GM12891 (cell line): ENCODE measurements around the gene MEPCE.

Experiments
- DNase-seq: peaks from one replicate; pipeline ENCODE4 v3.0.0; 2011; ENCODE audit warnings: low spot score; ENCODE audit not compliant: insufficient read length
- FAIRE-seq: peaks from 2 replicates; lab custom pipeline; 2011; peaks lifted over from hg19 to GRCh38; lab: Jason Lieb, UNC
- PAX5 ChIP-seq: IDR thresholded peaks from 2 replicates; pipeline ENCODE4 v1.6.1; 2011; ENCODE audit warnings: low read length, moderate library complexity, mild to moderate bottlenecking; ENCODE audit not compliant: insufficient read depth, severe bottlenecking
- POLR2A ChIP-seq: IDR thresholded peaks from 2 replicates; pipeline ENCODE4 v1.6.1; 2011; ENCODE audit warnings: low read depth, low read length, control low read depth
- POLR2AphosphoS5 ChIP-seq: IDR thresholded peaks from 2 replicates; pipeline ENCODE4 v1.6.1; 2011; ENCODE audit warnings: low read depth, low read length, control low read depth
- POU2F2 ChIP-seq: IDR thresholded peaks from 2 replicates; pipeline ENCODE4 v1.6.1; 2011; ENCODE audit warnings: low read depth, mild to moderate bottlenecking, control low read depth, low read length, moderate library complexity
- SPI1 ChIP-seq: IDR thresholded peaks from 2 replicates; pipeline ENCODE4 v1.6.1; 2011; ENCODE audit warnings: low read depth, low read length, control low read depth
- TAF1 ChIP-seq: IDR thresholded peaks from 2 replicates; pipeline ENCODE4 v1.6.1; 2011; ENCODE audit warnings: low read depth, low read length, control low read depth

MEPCE gene

DNA sequence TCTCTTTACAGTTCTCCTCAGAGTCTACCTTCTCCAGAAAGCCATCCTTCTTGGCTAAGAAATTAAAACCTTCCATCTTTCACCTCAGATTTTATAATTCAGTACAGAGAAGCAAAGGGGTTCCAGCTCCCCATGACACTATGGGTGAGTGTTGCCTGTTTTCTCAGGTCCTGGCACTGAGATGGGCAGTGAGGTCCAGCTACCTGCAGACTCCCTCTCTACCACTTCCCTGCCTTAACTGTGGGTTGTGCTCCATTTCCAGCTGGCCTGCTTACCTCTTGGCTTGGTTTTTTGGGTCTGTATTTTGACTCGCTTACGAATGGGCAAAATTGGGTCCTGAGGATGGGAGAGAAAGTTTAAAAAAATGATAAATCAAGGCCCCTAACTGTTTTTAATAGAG lies 27.4 kb upstream of the MEPCE start:
- FAIRE-seq (no peak), DNase-seq (no peak)
- no peak for TF ChIP-seq TAF1
- no peak for TF ChIP-seq SPI1
- TF ChIP-seq POLR2AphosphoS5, result no peak
- no peak for TF ChIP-seq PAX5
- TF ChIP-seq POLR2A, result no peak
- no peak for TF ChIP-seq POU2F2

DNA sequence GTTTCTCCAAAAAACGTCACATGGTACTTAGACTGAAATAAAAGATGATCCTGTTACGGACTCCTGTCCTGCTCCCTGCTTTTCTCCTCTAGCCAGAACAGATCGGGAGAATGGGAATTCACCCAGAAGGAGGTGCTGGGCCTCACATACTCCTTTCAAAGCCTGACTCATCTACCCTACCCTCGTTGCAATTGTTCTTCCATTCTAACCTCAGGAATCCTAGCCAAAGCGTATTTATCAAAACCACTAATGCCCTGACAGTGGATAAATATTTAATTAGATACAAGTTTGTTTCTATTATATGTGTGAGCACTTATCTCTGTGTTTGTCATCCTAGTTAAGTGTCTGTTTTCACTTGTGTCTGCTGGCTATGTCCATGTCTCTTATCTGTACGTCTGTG lies 22.9 kb upstream of the MEPCE start:
- DNase-seq (no peak), FAIRE-seq (no peak)
- TF ChIP-seq POLR2A (no peak), POLR2AphosphoS5 (no peak), SPI1 (no peak), TAF1 (no peak), POU2F2 (no peak), PAX5 (no peak)

DNA sequence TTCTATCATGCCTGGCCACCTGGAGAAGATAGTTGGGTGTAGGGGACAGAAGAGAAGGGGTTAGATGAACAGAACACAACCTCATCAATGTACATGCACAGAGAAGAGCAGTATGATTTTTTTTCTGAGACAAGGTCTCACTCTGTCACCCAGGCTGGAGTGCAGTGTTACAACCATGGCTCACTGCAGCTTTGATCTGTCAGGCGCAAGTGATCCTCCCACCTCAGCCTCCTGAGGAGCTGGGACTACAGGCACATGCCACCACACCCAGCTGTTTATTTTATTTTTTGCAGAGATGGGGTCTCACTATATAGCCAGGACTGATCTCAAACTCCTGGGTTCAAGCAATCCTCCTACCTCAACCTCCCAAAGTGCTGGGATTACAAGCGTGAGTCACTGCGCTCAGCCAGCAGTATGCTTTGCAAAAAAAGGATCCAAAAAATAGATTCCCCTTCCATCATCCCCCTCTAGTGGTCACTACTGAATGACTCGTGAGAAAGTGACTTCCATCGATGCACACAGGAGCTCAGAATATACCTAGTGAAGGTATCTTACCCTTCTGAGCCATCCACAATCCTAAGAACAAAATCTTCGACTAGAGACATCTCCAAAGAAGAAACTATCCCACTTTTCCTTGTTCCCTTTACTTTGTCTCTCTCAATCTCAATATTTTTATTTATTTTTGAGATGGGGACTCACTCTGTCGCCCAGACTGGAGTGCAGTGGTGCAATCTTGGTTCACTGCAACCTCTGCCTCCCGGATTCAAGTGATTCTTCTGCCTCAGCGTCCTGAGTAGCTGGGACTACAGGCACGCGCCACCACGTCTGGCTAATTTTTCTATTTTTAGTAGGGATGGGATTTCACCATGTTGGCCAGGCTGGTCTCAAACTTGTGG lies 22.1 kb upstream of the MEPCE start:
- peak; percentile 86 for FAIRE-seq
- no peak for DNase-seq
- TF ChIP-seq SPI1, result no peak
- no peak for TF ChIP-seq POLR2A
- no peak for TF ChIP-seq POU2F2
- TF ChIP-seq PAX5, result no peak

DNA sequence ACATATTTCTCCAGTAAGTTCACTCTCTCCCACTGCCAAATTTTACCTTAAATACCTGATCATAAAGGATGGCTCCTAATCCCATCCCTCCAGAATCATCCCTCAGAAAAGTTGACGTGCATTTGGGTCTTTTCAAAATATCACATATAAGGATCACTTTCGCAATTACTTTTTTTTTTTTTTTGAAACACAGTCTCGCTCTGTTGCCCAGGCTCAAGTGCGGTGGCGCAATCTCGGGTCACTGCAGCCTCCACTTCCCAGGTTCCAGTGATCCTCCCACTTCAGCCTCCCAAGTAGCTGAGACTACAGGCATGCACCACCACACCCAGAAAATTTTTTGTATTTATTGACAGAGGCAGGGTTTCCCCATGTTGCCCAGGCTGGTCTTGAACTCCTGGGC lies 18.5 kb upstream of the MEPCE start:
- DNase-seq (no peak), FAIRE-seq (no peak)
- TF ChIP-seq PAX5 (no peak), POLR2A (no peak), POLR2AphosphoS5 (no peak), SPI1 (no peak), POU2F2 (no peak), TAF1 (no peak)

DNA sequence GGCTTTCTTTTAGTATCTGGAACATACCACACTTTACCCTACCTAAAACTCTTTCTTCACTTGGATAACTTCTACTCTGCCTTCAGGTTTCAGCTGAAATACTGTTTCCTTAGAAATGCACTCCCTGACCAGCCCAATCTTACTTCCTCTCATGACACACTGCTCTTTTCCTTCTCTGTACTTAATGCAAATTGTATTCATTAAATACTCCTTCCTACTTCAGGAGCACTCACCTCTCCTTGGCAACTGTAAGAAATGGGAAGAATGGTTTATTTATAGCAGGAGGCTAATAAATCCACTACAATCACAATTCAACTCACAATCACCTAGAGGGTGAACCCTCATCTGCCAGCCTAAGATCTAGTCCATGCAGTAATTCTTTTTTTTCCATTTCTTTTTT lies 16.3 kb upstream of the MEPCE start:
- FAIRE-seq (peak; percentile 70), DNase-seq (no peak)
- peak; percentile 41 for TF ChIP-seq SPI1
- no peak for TF ChIP-seq POLR2AphosphoS5

DNA sequence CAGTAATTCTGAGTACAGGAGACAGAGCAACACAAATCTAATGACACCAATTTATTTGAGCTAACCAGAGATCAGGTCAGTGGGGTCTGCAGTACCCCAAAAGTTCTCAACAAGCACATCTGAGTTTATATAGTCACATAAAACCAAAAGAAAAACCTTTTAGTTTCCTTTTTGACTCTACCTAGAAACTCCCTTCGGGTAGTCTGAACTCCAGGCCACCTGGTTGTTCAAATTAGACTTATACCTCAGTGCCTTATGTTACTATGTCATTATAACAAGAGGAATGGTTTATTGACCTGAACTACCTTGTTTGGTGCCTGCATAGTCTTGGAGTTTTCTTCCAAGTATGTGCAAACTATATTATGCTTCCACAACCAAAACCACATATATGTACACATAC lies 15.7 kb upstream of the MEPCE start:
- no peak for TF ChIP-seq POLR2AphosphoS5
- no peak for TF ChIP-seq POU2F2
- TF ChIP-seq PAX5, result no peak
- TF ChIP-seq TAF1, result no peak
- no peak for TF ChIP-seq POLR2A
- TF ChIP-seq SPI1, result no peak
- FAIRE-seq (peak; percentile 5), DNase-seq (no peak)

DNA sequence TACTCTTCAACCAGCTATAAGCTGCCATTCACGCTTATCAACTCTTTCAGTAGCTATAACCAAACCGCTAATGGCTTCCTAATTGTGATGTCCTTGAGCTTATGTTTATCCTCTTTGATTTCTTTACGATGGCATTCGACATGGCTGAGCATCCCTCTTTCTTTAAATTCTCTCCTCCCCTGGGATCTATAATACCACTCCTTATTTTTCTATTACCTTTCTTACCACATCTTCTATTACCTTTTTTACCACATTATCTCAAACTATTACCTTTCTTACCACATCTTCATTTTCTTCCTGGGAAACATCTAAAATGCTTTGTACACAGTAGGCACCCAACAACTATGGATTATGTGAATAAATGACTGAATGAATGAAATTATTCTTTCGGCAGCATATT lies 14.2 kb upstream of the MEPCE start:
- DNase-seq (no peak), FAIRE-seq (no peak)
- TF ChIP-seq POLR2A (no peak), POLR2AphosphoS5 (no peak), POU2F2 (no peak), SPI1 (no peak), TAF1 (no peak), PAX5 (no peak)

DNA sequence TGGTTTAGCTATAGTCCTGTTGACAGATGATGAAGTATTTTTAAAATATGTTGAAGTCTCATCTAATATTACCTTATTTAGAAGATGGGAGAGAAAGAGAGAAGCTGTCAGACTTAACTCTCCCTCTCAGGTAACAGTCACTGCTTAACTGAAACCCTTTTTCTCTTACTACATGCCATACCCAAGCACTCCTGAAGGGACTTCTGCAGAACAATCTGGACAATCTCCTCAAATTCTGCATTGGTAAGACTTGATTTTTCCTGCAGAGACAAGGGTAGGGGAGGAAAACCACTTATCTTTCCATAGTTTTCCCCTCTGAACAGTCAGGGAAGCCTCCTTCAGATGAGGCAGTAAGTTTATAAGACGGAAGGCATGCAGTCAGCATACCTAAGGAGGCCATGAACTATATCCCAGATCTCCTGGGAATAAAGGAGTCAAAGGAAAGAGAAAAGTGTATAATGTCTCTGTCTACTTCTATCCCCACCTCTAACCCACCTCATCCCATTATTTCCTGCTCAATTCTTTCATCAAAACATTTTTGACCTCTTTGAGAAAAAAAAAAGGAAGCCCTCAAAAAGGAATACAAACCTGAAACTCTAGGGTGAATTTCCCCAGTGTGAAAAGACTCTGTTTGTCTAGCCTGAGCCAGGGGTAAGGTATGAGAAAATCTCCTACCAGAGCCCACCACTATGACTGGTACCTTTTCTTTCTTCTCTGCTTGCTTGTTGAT lies 10.5 kb upstream of the MEPCE start:
- DNase-seq (no peak), FAIRE-seq (no peak)
- no peak for TF ChIP-seq PAX5
- no peak for TF ChIP-seq POLR2AphosphoS5
- no peak for TF ChIP-seq POU2F2
- TF ChIP-seq POLR2A, result no peak
- TF ChIP-seq TAF1, result no peak
- peak; percentile 45 for TF ChIP-seq SPI1

DNA sequence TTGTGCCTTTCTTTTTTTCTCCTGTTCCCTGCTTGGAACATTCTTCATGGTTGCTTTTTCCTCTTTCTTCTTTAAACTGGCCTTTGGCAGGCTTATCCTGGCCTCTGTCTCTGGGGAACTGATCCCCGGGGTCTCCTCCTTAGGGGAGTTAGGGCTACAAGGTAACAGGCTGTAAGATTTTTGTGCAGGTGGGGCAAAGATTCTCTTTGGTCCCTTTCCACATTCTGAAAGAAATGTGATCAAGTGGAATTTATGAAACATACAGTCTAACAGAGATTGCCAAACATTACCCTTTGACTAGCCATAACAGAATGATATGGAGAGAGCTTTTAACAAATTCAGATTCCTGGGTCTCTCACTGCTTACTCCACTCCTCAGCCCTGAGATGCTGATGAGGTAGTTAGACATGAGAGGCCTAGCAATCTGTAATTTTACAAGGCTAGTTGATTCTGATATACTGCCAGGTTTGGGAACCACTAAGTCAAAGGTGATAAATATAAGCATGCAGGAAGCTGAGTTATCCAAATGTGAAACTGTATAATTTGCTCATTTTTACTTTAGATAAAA lies 9.9 kb upstream of the MEPCE start:
- TF ChIP-seq POLR2AphosphoS5 (no peak), SPI1 (no peak), TAF1 (no peak), POLR2A (no peak), POU2F2 (no peak), PAX5 (no peak)
- FAIRE-seq (no peak), DNase-seq (no peak)

DNA sequence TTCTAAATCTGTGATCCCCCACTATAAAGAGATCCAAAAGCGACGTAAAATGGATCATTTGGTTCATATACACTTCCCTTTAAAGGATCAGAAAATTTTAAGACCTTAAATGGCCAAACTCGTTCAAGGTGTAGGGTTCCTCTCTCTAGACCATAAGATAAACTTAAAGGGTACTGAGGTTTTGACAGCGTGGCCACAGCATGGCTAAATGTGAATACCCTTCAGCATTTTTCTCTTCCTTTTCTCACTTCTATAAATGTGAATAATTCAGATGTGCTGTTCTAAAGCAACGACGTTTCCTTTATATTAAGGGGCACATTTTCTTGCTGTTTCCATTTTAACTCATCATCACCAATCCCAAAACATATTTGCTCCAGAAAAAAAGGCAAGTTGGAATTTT lies 6.3 kb upstream of the MEPCE start:
- peak; percentile 67 for FAIRE-seq
- no peak for DNase-seq

More for the DNA sequence above, 6.3 kb upstream of the MEPCE start:
- TF ChIP-seq SPI1 (peak; percentile 62), TAF1 (no peak), POLR2AphosphoS5 (no peak), POU2F2 (no peak), POLR2A (no peak)
